NCI-H1436 (cell line): ENCODE measurements around the gene SLX9.
"Not testable (repeated sequence)": the region's sequence is repeated elsewhere in the genome, so short reads cannot be mapped to it uniquely, and the experiment has no call there.

ENCODE experiments used
- DNase-seq: peaks from one replicate; lab custom pipeline; 2025; lab: John Stamatoyannopoulos, UW

Gene SLX9

GRCh38 chr21:45019076-45019886, 79.5 kb downstream of the SLX9 start:
- DNase-seq, result no peak

DNA sequence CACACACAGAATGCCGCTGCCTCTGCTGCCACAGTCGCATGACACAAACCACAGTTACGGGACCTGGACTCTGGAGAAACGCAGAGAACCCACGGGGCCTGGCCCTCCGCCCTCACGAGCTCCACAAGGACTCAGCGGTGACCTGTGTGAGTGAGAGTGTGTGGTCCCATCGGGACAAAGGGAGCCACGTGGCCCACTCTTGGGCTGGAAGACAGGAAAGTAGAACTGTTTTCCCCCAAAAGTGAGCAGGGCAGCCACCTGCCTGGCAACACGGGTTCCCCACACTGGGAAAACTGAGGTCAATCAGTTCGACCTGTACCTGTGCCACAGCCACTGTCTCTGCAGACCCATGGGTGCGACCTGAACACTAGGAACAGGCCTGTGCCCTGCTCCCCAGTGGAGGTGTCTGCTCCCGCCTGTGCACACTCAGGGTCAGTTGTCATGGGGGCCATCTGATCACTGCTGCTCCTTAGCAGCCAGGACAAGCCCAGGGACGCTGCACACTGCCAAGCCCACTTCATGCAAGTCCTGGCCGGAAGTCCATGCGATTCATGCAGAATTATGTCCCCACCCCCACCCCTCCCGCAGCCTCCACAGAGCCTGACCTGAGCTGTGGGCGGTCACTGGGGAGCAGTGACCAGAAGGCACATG, 80.2 kb downstream of the SLX9 start:
- no peak for DNase-seq

DNA sequence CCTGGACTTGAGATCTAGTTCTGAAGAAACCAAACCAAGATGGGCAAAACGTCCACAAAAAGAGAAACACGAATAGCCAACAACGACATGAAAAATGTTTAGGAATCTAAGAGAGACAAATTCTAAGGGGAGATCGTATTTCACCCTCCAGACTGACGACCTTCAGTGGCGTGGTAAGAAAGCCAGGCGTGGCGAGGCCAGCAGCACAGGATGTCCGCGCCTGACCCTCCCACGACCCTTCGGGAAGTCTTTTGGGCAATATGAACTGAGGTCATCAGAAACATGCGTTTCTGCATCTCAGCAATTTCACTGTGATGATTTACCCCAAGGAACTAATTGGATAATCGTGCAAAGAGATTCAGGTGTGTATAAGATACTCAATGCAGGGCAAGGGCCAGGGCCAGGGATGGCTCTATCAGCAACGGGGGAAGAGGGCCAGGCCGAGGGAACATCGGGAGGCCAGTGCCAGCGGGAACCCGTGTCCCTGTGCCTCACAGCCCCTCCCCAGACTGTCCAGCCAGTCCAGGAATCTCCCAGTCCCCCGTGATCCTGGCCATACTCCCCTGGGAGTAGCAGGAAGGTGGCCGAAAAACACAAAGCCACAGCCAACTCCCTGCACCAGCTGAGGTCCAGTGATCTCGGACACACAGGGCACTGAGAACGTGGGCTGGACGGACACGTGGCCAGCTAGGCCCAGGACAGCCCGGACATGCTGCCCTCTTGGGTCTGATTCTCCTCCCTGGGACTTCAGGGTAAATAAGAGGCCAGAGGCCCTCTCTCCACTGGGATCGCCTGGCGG, 81.0 kb downstream of the SLX9 start:
- no peak for DNase-seq

DNA sequence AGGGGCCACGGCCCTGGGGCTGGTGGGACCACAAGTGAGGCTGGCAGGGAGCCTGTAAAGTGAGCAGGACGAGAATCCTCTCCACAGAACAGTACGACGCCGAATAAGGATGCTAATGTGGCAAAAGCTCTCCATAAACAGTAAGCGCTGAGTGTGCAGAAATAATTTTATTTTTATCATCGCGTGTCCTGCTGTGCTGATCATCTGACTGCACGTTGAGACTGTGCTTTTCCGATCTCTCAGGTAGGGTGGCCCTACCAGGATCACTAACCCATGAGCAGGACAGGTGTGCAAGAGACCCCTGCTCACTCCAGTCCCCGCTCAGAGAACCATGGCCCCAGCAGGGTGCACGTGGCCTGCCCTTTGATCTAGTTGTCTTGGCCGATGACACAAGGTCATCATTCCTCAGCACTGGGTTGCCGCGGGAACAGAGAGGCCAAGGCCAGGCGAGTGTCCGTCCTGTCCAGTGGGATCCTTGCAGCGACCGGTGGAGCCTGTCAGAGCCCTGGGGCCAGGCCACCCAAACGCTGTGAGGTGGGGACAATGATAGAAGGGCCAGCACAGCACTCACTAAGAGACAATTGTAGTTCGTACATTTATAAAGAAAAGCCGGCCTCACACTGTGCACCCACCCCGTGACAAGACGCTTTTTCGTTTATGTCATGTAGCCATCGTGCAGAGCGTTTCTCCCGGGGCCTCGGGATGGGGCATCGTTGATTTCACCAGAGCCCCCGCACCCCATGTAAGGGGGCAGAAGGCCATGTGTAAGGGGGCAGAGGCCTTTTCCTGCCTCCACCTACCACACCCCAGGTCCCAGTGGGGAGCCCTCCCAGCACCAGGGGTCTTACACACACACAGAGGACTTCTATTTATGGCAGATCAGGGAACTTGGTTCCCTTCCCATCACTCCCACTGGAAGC, 81.9 kb downstream of the SLX9 start:
- no peak for DNase-seq

DNA sequence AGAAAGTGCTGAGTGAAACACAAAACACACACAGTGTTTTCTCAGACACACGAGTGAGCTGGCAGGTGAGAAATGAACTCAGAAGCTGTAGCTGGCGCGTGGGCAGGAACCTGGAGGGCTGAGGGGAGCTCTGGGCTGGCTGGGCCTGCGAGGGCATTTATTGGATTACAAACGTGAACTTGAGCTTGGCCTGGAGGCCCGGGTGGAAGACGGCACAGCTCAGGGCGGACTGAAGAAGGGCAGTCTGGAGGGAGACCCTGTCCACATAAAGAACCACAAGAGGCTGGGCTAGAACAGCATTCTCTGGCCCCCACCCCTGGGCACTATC, 82.5 kb downstream of the SLX9 start:
- no peak for DNase-seq

DNA sequence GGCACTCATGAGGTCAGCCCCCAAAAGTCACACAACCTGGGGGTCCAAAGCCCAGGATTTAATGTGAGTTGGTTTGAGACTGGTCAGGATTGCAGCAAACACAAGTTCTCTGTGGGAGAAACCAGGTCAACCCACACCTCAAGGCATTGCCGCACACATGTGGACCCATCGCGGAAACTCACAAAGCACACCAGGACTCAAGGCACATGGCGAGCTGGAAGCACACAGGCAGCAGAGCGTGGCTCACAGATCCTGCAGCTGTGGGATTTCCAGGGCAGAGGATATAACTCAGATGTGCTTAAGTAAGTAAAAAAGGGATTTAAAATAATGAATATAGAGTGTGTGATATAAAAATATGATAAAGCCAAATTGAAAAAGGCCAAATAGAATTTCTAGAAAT, 82.9 kb downstream of the SLX9 start:
- DNase-seq, result no peak

DNA sequence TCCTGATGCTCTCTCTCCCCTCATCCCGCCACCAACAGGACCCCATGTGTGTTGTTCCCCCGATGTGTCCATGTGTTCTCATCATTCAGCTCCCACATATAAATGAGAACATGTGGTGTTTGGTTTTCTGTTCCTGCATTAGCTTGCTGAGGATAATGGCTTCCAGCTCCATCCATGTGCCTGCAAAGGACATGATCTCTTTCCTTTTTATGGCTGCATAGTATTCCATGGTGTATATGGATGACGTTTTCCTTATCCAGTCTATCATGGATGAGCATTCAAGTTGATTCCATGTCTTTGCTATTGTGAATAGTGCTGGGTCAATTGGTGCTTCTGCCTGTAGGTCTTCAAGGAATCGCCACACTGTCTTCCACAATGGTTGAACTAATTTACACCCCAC, 84.7 kb downstream of the SLX9 start:
- DNase-seq, result not testable (repeated sequence)

GRCh38 chr21:45026066-45026745, 86.4 kb downstream of the SLX9 start:
- no peak for DNase-seq
